HepG2 (cell line): ENCODE results near the gene WDR18. TPM values are rescaled to one million over a fixed set of nuclear protein-coding genes. Genes with fewer than 3 reads are reported as not detected.

Experiments used
- DNMT3B ChIP-seq: conservative IDR thresholded peaks from 2 replicates; pipeline ENCODE4 v1.6.1; 2016; ENCODE audit warnings: missing biosample characterization, control low read depth
- E2F5 ChIP-seq: sonication (generic); formaldehyde crosslinking; conservative IDR thresholded peaks from 2 replicates; pipeline ENCODE4 v1.4.0; 2020; ENCODE audit warnings: missing genetic modification reagents
- GTF2F1 ChIP-seq: fragments of 150-350 bp; IDR thresholded peaks from 2 replicates; pipeline ENCODE4 v1.6.1; 2014; ENCODE audit warnings: low read length
- HNRNPH1 ChIP-seq: fragments of 200-400 bp; formaldehyde crosslinking; optimal IDR thresholded peaks from 2 replicates; pipeline ENCODE3; 2017; ENCODE audit warnings: mild to moderate bottlenecking, low read depth, low read length
- HOMEZ ChIP-seq: IDR thresholded peaks from 2 replicates; pipeline ENCODE4 v1.6.1; 2016; ENCODE audit warnings: low read depth
- KLF6 ChIP-seq: IDR thresholded peaks from 2 replicates; pipeline ENCODE4 v1.8.0; 2016; ENCODE audit warnings: missing biosample characterization, missing genetic modification reagents
- PBX3 ChIP-seq: sonication (generic); formaldehyde crosslinking; IDR thresholded peaks from 2 replicates; pipeline ENCODE4 v1.8.1; 2023; ENCODE audit warnings: missing genetic modification reagents, inconsistent platforms, borderline replicate concordance
- SMARCC2 ChIP-seq: fragments of 450-650 bp; IDR thresholded peaks from 2 replicates; pipeline ENCODE4 v1.6.1; 2017; ENCODE audit warnings: antibody characterized with exemption, mild to moderate bottlenecking
- TAF1 ChIP-seq: sonication (generic); formaldehyde crosslinking; IDR thresholded peaks from 2 replicates; pipeline ENCODE4 v1.4.0; 2020; ENCODE audit warnings: missing genetic modification reagents
- THAP8 ChIP-seq: sonication (generic); formaldehyde crosslinking; IDR thresholded peaks from 2 replicates; pipeline ENCODE4 v1.5.1; 2020; ENCODE audit warnings: missing genetic modification reagents, mild to moderate bottlenecking, borderline replicate concordance
- TP53 ChIP-seq: sonication (generic); formaldehyde crosslinking; conservative IDR thresholded peaks from 2 replicates; pipeline ENCODE4 v1.4.0; 2020; ENCODE audit warnings: missing genetic modification reagents
- ZBTB44 ChIP-seq: sonication (generic); formaldehyde crosslinking; IDR thresholded peaks from 2 replicates; pipeline ENCODE4 v1.4.0; 2020; ENCODE audit warnings: missing genetic modification reagents
- ZFP36L1 ChIP-seq: sonication (generic); formaldehyde crosslinking; IDR thresholded peaks from 2 replicates; pipeline ENCODE4 v1.8.0; 2022; ENCODE audit warnings: mild to moderate bottlenecking, missing genetic modification reagents, moderate library complexity
- ZIK1 ChIP-seq: sonication (generic); formaldehyde crosslinking; IDR thresholded peaks from 2 replicates; pipeline ENCODE4 v1.5.0; 2020; ENCODE audit warnings: mild to moderate bottlenecking, low read depth, missing genetic modification reagents, borderline replicate concordance
- ZNF609 ChIP-seq: sonication (generic); formaldehyde crosslinking; IDR thresholded peaks from 2 replicates; pipeline ENCODE4 v1.4.0; 2020; ENCODE audit warnings: mild to moderate bottlenecking, missing genetic modification reagents, borderline replicate concordance
- ZNF615 ChIP-seq: sonication (generic); formaldehyde crosslinking; IDR thresholded peaks from 2 replicates; pipeline ENCODE4 v1.5.0; 2020; ENCODE audit warnings: mild to moderate bottlenecking, missing genetic modification reagents, borderline replicate concordance
- ZNF672 ChIP-seq: sonication (generic); formaldehyde crosslinking; IDR thresholded peaks from 2 replicates; pipeline ENCODE4 v1.8.1; 2022; ENCODE audit warnings: missing genetic modification reagents
- ZNF747 ChIP-seq: sonication (generic); formaldehyde crosslinking; IDR thresholded peaks from 2 replicates; pipeline ENCODE4 v1.8.1; 2023; ENCODE audit warnings: missing genetic modification reagents, mild to moderate bottlenecking, borderline replicate concordance
- polyA plus RNA-seq, 8 experiments: library from polyadenylated mRNA; depleted of rRNA in 3 of 8; stranded (reverse) in 7 of 8; unstranded in 1 of 8; fragments of >200 nt; fragmentation: Illumina TruSeq in 4 of 8; extraction: Trizol in 4 of 8; gene quantifications; 2 replicates each; pipeline versions ENCODE4 v1.2.1 to v1.2.3, GENCODE V29; 2011 to 2016; ENCODE audit warnings: low read depth in 4 of 8, missing spikeins in 1 of 8, mixed read lengths in 1 of 8; ENCODE audit not compliant: insufficient read depth in 1 of 8
- total RNA-seq, 5 experiments: library from RNA; depleted of rRNA; stranded (reverse); fragments of >200 nt; fragmentation: Illumina TruSeq; extraction: Trizol; gene quantifications; 2 replicates each; pipeline ENCODE4 v1.2.3, GENCODE V29; 2016; ENCODE audit warnings: low read depth in 1 of 5

The WDR18 gene
- total and polyA plus RNA-seq, 2 of the 13 experiments (the other 11 are each of a cell fraction or from before 2014, with no cell fraction given): 36.4 to 47.6 TPM

- TF ChIP-seq THAP8 (CRISPR knock-in tag) (no peak), ZBTB44 (CRISPR knock-in tag) (no peak), ZIK1 (CRISPR knock-in tag) (no peak), SMARCC2 (no peak), ZNF609 (CRISPR knock-in tag) (peak; percentile 86), HOMEZ (CRISPR knock-in tag) (no peak; the same call in 1 of the 2 replicates), GTF2F1 (no peak), ZNF672 (CRISPR knock-in tag) (no peak), HNRNPH1 (no peak), ZFP36L1 (CRISPR knock-in tag) (peak; percentile 68; the same call in 1 of the 2 replicates), DNMT3B (CRISPR knock-in tag) (0 out of 2 replicates have a peak, but pooled peaks have one; percentile 31), E2F5 (CRISPR knock-in tag) (no peak), KLF6 (CRISPR knock-in tag) (peak; percentile 87), PBX3 (CRISPR knock-in tag) (no peak), TAF1 (CRISPR knock-in tag) (peak; percentile 39; the same call in 1 of the 2 replicates), ZNF747 (CRISPR knock-in tag) (peak; percentile 95), TP53 (CRISPR knock-in tag) (no peak; the same call in 1 of the 2 replicates), ZNF615 (CRISPR knock-in tag) (no peak)
Observed at GRCh38 chr19:952680-953444, 31.3 kb upstream of the WDR18 start (continued).
